ENCODE results near the gene KMT2C.

DNA sequence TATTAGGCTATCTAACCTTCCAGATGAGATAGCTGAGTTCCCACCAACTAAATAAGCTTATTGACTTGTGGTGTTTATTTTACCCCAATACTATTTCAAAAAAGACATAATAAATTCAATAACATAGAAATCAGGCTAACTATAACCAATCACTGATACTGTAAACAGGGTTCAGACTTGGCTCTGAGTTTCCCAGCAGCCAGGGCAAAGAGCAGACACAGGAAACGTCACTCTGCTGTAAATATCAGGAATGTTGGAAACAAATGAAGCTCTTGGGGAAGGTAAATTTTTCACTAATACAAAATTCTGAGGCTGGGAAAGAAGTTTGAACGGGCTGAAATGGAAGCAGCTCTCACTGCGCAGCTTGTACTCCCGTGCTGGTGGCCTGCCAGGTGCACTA, 295.7 kb downstream of the KMT2C start:
- TF ChIP-seq, protein P1, sequence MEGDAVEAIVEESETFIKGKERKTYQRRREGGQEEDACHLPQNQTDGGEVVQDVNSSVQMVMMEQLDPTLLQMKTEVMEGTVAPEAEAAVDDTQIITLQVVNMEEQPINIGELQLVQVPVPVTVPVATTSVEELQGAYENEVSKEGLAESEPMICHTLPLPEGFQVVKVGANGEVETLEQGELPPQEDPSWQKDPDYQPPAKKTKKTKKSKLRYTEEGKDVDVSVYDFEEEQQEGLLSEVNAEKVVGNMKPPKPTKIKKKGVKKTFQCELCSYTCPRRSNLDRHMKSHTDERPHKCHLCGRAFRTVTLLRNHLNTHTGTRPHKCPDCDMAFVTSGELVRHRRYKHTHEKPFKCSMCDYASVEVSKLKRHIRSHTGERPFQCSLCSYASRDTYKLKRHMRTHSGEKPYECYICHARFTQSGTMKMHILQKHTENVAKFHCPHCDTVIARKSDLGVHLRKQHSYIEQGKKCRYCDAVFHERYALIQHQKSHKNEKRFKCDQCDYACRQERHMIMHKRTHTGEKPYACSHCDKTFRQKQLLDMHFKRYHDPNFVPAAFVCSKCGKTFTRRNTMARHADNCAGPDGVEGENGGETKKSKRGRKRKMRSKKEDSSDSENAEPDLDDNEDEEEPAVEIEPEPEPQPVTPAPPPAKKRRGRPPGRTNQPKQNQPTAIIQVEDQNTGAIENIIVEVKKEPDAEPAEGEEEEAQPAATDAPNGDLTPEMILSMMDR (IDR thresholded peaks at IDR 0.05; ENCODE audit: poor library complexity, severe bottlenecking) = no peak
- no peak for TF ChIP-seq EP300 (conservative IDR thresholded peaks at IDR 0.05; ENCODE audit: poor library complexity, severe bottlenecking)
- no peak for TF ChIP-seq POLR2AphosphoS5 (IDR thresholded peaks at IDR 0.05)
- TF ChIP-seq TAF1 (IDR thresholded peaks at IDR 0.05; ENCODE audit: low read depth) = no peak
- TF ChIP-seq EZH2 (IDR thresholded peaks at IDR 0.05; ENCODE audit: borderline replicate concordance, insufficient read depth, low read length, poor library complexity, severe bottlenecking) = no peak
- TF ChIP-seq, protein P2, sequence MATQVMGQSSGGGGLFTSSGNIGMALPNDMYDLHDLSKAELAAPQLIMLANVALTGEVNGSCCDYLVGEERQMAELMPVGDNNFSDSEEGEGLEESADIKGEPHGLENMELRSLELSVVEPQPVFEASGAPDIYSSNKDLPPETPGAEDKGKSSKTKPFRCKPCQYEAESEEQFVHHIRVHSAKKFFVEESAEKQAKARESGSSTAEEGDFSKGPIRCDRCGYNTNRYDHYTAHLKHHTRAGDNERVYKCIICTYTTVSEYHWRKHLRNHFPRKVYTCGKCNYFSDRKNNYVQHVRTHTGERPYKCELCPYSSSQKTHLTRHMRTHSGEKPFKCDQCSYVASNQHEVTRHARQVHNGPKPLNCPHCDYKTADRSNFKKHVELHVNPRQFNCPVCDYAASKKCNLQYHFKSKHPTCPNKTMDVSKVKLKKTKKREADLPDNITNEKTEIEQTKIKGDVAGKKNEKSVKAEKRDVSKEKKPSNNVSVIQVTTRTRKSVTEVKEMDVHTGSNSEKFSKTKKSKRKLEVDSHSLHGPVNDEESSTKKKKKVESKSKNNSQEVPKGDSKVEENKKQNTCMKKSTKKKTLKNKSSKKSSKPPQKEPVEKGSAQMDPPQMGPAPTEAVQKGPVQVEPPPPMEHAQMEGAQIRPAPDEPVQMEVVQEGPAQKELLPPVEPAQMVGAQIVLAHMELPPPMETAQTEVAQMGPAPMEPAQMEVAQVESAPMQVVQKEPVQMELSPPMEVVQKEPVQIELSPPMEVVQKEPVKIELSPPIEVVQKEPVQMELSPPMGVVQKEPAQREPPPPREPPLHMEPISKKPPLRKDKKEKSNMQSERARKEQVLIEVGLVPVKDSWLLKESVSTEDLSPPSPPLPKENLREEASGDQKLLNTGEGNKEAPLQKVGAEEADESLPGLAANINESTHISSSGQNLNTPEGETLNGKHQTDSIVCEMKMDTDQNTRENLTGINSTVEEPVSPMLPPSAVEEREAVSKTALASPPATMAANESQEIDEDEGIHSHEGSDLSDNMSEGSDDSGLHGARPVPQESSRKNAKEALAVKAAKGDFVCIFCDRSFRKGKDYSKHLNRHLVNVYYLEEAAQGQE (IDR thresholded peaks at IDR 0.05; ENCODE audit: borderline replicate concordance) = no peak
- no peak for TF ChIP-seq SMC3 (conservative IDR thresholded peaks at IDR 0.05; ENCODE audit: poor library complexity)
